HG03103 (cell line): ENCODE measurements around the gene NRARP.
A peak's percentile ranks its signal among the peaks of the same experiment; 100 is the strongest.

ENCODE experiments used
- ATAC-seq: cut with Tn5 transposase; IDR thresholded peaks from one replicate; pipeline ENCODE4 v1.9.1; 2021; ENCODE audit warnings: low read depth; ENCODE audit not compliant: unreplicated experiment

Gene NRARP

DNA sequence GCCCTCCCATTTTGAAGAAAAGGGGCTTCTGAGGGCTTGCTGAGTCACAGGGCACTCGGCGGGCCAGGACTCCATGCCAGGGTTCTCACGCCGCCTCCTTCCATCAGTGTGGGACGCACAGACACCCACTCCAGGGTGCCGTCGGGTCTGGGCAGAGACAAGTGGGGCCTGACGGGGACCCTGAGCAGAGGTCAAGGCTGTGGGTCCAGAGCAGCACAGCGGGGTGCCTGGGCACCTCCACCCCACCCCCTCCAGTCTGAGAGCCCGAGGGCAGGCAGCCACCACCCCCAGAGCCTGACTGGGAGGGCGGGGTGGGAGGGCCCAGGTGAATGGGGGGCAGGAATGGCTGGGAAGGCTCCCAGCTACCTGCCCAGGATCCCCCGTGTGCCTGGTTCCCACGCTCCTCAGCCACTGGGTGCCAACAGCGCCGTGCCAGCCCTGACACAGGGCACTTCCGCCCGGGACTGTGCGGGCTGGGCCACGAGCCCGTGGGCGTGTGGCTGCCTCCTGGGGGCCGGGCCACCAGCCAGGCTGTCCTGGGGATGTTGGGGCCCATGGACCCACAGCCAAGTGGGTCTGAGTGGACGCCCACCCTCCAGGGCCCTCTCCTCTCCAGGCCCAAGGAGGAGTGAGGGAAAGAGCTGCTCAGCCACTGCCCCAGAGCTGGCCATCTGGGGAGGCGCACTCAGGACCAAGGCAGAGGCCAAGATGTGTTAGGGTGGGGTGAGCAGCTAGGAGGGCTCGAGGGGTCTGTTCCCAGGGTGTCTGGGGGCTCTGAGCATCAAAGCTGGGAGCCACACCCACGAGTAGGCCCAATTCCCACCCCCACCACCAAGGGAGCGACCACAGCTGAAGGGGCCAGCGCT lies 10.1 kb upstream of the NRARP start:
- ATAC-seq, result no peak

DNA sequence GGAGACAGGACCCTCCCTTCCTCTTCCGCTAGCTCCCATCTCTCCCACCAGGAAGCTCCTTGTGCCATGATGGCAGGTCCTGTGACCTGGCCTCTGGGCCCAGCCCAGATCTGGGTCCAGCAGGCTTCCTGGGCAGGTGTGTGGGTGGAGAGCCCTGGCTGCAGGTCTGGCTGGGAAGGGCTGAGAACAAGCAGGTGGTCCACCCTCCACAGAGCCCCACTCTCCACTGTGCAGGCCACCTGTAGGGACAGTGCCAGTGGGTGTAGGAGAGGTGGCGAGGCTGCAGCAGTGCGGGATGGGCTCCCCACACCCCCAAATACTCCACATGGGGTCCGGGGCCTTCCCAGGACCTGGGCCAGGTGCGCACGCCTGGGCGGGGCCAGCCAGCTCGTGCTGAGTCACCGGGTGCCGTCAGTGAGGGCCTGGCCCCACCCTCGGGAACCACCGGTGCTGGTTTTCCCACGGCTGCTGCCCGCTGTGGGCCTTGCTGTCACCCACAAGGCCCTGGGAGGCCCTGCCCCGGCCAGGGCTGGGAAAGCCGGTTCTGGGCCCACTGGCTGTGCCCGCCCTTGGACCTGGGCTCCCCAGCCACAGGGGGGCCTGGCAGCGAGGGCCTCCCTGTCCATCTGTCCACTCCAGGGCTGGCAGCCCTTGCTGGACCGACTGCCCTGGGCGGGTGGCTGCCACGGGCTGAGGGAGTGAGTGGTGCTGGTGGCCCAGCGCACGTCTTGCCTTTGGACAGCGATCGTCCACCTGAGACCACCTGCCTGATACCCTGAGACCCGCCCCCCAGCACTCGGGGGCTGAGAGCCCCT lies 9.3 kb upstream of the NRARP start:
- ATAC-seq, result no peak

DNA sequence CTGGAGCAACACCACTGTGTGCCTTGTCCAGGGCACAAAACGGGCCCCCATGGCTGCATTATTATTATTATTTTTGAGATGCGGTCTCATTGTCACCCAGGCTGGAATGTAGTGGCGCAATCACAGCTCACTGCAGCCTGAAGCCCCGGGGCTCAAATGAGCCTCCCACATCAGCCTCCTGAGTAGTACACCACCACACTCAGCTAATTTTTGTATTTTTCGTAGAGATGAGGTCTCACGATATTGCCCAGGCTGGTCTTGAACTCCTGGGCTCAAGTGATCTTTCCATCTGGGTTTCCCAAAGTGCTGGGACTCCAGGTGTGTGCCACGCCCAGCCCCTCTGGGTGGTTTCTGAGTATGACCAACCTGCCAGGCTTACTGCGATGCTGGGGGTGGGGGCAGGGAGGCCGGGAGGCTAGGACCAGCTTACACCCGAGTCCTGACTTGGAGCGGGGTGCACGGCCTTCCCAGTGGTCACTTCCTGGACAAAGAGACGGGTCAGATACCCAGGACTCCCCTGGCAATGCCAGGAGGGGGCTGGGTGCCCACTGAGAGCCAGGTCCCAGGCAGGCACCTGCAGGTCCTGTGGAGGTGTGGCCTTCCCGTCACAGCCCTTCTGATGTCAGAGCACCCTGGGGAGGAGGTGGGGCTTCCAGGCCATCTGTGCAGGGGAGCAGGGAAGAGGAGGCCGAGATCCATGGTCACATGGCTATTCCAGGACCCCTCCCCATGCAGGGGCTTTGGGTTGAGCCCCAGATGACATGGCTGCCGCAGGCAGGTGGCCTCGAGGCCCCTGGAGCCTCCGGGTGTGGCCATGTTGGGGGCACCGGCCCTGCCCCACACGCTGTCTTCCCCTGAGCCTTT lies 8.3 kb upstream of the NRARP start:
- no peak for ATAC-seq

DNA sequence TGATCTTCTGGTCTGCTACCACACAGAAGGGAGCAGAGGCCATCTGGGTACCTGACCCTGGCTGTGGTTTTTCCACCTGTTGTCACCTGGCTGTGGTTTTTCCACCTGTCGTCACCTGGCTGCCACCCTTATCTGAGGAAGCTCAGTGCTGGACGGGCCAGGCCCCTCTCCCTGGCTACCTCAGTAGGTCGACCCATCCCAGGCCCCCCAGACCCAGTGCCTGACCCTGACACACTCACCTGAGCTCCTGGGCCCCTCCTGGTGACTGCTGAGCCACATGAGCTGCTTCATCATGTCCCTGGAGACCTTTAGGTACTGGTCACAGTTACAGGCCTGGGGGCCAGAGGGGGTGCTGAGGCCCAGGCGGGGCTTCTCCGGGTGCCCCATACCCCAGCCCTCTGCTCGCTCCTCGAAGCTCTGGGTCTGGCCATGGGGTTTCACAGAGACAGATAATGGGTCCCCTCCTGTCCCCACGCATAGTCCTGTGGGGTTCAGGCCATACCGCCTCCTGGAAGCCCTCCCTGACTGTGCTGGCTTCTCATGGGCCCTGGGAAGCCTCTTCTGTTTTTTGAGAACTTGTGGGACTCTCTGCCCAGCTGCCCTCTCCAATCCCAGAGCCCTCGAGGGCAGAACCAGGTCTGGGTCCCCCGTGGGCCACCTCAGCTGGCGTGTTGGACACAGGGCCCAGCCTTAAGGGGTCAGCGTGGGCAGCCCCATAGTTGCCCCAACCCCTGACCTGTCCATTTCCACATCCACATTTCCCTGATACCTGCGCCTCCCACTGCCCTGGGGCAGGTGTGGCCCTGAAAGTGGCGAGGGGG lies 7.5 kb upstream of the NRARP start:
- ATAC-seq, result no peak

DNA sequence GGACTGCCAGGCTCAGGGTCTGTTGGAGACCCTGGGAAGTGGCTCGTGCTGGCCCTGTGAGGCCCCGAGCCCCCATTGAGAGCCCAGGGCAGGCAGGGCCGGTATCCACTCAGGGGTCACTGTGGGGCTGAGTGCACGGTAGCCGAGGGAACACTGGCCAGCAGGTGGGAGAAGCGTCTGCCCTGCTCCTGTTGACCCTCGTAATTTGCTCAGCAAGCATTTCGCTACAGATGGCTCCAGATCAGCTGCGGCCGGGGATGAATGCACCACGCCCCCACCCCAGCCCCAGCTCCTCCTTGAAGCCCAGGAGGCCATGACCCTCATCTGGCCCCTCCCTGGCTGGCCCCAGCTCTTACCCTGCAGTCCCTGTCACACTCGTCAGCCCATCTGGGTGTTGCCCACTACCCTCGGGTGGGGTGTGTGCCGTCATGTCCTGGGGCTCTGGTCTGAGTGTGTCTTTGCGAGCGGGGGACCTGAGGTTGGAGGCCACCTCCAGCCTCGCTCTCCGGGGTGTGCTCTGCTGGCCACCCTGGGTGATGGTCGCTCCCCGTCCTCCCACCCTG lies 6.1 kb upstream of the NRARP start:
- no peak for ATAC-seq

DNA sequence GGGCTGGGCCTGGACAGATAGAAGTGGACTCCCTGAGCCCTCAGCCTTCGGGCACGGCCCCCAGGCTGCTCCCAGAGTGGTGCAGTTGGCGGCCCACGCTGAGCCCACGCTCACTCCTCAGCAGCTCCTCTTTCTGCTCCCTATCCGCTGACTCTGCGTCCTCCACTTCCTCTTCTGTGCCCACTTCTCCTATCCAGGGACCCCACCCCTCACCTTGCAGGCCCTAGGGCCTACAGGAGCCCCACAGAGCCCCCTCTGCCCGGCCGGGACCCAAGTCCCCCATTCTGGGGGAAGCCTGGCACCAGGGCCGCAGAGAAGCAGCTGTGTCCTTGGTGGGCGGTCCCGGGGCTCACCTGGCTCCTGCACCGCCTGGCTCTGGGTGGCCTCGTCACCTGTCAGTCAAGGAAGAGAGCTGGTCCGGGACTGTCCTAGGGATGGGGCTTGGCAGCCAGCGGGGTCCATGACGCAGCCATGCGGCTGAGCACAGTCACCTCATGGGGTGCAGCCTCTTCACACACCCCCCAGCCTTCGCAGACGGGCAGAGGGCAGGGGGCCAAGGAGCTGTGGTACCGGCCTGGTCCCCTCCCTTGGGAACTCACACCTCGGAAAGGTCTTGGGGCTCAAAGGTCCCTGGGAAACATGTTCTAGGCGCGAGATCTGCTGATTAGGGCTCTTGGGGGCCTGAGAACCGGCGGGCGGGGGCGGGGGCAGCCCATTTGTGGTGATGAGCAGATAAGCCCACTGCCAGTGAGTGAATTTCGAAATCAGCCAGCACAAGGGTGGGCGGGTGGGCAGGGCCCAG lies 5.4 kb upstream of the NRARP start:
- no peak for ATAC-seq

DNA sequence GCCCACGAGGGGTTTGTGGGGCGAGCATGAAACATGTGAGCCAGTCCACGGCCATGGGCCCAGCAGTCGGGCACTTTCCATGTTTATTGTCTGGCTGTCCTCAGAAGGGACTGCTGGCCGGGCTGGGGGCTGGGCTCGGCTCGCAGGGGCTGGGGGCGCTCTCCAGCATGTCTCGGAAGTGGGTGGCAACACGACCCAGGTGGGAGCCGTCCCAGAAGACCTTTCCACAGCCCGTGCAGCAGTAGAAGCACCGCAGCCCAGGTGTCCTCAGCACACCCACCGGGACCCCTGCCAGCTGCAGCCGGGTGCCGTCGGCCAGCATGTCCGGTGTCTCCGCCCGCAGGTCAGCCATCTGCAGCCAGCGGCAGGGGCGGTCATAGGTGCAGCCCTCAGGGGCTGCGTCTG lies 4.8 kb upstream of the NRARP start:
- ATAC-seq, result no peak

DNA sequence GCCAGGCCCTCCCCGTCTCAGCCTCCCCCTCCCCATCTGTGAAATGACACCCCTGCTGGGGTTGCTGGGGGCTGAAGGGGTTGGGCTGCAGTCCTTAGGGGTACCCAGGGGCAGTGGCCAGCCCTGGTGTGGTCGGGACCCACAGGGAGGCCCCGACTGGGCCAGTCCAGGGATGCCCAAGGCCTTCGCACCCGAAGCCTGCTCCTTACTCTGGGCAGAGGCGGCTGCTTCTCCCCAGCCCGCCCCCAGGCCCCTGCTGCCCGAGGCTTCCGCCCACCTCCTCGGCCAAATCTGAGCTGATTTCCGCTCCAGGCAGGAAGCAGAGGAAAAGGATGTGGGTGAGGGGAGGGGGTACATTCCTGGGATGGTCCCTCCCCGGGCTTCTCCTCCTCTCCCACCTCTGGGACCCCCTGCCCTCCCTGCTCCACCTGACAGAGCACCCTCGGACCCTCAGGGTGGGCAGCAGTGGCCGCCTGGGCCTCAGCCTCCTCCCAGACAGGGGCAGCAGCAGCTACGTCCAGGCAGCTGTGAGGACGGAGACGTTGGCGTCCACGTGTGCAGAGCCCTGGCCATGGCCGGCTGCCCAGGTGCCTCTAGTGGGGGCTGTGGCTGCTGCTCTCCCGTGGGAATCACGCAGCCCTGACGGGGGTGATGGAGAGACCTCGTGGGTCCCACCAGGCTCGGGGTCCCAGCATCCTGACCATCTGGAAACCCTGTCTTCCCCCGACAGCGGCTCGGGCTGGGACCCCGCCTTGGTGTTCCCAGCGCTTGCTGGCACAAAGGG lies 4.2 kb upstream of the NRARP start:
- no peak for ATAC-seq

DNA sequence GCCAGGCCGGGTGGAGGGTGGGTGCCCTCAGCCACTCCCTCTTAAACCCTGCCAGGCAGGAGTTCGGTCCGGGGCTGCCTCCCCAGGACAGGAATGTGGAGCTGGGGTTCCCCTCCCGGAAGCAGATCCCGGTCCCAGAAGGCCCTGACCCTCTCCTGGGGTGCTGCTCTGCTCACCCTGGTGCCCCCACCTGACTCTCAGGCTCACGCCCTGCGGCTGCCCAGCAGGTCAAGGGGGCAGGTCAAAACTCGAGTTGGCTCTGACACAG lies 3.7 kb upstream of the NRARP start:
- ATAC-seq, result no peak

DNA sequence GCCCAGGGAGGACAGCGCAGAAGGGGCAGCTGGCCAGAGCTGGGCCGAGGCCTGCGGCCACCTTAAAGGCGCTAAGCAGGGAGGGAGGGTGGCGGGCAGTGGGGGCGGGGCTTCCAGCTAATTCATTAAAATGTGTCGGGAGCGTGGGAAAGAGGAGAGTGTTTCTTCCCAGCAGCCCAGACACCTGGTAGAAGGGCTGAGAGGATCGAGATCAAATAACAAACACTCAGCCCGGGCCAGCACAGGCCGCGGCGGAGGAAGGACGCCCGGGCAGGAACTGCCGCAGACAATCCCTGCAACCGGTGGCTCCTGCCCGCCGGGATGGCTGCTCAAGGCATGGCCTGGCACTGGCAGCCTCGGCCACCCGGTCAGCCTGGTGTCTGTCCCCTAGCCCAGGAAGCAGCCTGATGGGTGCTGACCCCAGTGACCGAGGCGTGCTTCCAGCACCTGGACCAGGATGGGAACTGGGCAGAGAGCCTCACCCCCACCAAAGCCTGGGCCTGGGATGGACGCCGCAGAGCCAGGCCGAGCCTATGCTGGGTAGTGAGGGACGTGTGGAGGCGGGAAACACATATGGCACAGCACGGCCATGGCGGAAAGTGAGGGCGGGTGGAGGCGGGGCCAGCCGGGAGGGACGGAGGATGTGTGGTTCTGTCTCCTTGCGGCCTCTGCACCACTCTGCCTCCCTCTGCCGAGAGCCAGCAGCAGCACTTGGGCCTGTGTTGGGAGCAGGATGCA lies 3.2 kb upstream of the NRARP start:
- ATAC-seq, result no peak

DNA sequence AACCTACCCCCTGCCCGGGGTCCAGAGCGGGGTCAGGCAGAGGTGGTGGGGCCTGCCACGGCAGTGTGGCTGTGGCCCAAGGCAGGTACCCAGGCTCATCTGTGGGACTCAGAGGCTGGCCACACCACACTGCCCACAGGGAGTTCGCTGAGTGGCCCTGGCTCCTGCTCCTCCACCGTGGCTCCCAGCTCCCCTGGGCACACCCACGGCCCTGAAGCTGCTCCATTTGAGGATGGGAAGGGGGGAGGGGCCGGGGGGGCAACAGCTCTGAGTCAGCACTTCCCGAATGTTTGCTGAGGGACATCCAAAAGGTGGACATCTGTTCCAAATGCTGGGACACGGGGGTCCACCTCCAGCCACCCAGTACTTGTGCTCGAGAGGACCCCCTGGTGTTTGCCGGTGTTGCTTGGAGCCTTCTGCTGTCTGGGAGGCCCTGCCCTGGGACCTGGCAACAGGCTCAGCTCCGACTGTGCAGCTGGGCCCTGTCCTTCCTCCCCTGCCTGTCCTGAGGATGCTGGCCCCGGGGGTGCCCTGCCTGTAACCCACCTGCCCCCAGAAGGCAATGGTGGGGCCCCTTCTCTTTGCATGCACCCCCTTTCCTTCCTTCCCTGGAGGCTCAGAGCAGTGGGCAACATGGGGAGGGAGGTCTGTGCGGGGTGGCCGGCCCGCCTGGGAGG lies 2.5 kb upstream of the NRARP start:
- ATAC-seq, result no peak

DNA sequence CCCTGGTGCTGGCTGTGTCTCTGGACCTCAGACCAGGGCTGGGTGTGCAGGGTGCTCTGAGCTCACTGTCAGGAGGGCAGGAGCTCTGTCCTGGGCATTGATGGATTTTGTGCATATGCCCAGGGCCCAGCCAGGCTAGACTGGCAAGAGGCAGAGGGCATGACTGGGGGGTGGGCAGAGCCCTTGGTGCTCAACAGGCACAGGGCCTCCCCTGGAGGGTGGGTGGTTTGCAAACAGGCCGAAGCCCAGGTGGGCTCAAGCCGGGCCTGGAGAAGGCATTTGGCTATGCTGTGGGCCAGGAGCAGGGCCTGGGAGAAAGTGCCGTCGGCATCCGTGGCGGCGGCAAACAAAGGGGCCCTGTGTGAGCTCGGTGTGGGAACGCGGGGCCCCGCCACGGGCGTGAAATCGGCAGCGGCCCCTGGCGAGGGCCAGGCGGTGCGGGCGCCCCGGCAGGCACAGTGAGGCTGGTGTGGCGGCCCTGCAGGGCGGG lies 1.9 kb upstream of the NRARP start:
- no peak for ATAC-seq

DNA sequence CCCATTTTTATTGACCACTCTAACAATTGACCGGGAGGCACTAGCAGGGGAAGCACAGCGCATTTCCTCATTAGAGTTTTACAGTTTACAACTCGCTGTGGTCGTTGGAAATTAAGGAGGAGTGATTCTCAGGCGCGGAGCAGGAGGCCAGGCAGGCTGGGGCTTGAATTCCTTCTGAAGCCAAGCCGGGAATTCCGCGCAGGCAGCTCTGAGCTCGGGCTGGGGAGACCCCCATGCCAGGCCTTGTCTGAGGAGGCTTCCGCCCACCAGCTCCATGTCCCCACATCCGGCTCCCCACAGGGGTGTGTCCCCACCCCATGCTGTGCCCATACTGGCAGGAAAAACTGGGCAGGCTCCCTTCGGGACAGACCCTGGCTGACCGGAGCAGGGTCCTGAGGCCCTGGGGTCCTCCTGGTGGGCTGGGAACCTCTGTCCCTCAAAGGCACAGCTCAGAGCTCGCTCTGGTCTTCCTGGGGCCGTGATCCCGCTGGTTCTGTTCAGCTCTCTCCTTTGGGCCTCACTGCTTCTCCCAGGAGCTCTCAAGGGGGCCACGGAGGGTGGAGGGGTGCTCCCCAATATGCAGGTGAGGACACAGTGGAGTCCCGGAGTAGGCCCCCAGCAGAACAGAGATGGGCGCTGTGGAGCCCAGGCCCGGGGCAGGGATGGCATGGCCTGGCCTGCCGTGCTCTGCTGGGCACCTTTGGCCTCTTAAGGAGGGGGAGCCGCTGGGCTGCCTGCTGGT lies 1.3 kb upstream of the NRARP start:
- ATAC-seq, result no peak

DNA sequence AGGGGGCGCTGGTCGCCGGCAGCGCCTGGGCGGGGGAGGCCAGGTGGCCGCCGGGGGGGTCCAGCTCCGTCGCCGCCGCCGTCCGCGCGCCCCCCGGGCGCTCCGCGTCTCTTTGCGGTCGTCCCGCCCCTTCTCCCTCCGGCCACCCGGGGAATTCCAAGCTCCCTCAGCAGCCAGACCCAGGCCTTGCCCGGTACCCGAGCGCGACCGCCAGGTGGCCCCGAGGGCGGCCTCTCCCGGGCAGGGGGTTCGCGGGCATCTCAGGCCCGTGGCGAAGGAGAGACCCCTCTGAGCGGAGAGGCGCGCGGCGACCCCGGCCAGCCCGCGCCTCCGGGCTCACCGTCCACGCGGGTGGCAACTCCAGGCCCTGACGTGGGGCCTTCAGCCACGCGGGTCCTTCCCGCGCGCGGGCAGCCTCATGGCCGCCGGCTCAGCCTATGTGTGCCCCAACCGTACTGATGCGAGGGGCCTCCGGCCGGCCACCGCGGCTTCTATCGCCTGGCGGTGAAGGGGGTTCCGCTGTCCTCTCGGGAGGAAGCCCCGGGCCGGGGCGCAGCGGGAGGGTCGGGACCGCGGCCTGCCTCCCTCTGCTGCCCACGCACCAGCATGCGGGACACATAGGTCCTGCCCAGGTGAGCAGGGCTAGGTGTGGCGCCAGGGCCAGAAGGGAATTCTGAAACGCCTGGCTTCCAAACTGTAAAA lies 529 bp upstream of the NRARP start:
- peak; percentile 32 for ATAC-seq

DNA sequence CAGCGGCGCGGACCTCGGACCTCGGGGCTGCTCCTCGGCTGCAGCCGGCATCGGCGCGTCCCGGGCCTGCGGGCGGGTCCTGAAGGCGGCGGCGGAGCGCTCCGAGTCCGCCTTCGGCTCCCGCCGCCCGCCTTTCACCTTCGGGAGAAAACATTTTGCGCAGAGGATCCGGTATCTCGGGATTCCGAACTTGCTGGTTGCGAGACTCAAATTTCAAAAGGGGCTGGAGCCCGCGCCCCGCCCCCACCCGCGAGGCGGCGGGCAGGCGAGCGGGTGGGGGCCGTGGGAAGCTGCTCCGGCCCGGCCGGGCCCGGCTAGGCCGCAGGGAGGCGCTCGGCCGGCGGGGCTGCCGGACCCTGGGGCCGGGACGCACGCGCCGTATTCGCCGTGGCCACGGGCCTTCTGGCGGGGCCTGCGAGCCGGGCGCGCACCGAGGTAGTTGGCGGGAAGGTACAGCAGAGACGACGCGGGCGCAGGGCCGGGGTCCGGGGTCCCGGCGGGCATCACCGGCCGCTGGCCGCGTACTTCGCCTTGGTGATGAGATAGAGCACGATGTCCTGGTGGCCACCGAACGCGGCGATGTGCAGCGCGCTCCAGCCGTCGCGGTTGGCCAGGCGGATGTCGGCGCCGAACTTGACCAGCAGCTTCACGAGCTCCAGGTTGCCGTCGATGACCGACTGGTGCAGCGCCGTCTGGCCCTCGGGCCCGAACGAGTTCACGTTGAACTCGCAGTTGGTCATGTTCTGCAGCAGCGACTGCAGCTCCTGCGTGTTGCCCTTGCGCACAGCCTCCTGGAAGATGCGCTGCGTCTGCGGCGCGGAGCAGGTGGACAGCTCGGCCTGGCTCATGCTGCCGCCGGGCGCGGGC lies 757 bp downstream of the NRARP start:
- no peak for ATAC-seq
